ENCODE results near the gene DST.

The DST gene

GRCh38 chr6:56538851-56539250 lies 103.8 kb downstream of the DST start:
- no peak for DNase-seq (ENCODE audit: low read depth in 2 of 2)

GRCh38 chr6:56537223-56537770 lies 105.4 kb downstream of the DST start:
- no peak for DNase-seq (ENCODE audit: low read depth in 2 of 2)

GRCh38 chr6:56536536-56536935 lies 106.2 kb downstream of the DST start:
- DNase-seq (ENCODE audit: low read depth in 2 of 2), result no peak

- DNase-seq (ENCODE audit: low read depth in 2 of 2), result no peak
Measured at GRCh38 chr6:56535626-56536025, 107.1 kb downstream of the DST start.

GRCh38 chr6:56534680-56535419 lies 107.8 kb downstream of the DST start:
- no peak for DNase-seq (ENCODE audit: low read depth in 2 of 2)

GRCh38 chr6:56532766-56533551 lies 109.7 kb downstream of the DST start:
- no peak for DNase-seq (ENCODE audit: low read depth in 2 of 2)

- DNase-seq (ENCODE audit: low read depth in 2 of 2), result no peak
Measured at GRCh38 chr6:56531839-56532595, 110.7 kb downstream of the DST start.

- DNase-seq (ENCODE audit: low read depth in 2 of 2), result no peak
Measured at GRCh38 chr6:56529594-56530191, 113.0 kb downstream of the DST start.

GRCh38 chr6:56528412-56528841 lies 114.3 kb downstream of the DST start:
- peak; percentile 77 to 78 for DNase-seq (ENCODE audit: low read depth in 2 of 2)

GRCh38 chr6:56527934-56528333 lies 114.8 kb downstream of the DST start:
- no peak for DNase-seq (ENCODE audit: low read depth in 2 of 2)

- no peak for DNase-seq (ENCODE audit: low read depth in 2 of 2)
Measured at GRCh38 chr6:56526860-56527544, 115.7 kb downstream of the DST start.

GRCh38 chr6:56525974-56526789 lies 116.5 kb downstream of the DST start:
- DNase-seq (ENCODE audit: low read depth in 2 of 2), result no peak

GRCh38 chr6:56524891-56525703 lies 117.6 kb downstream of the DST start:
- peak; percentile 96 to 97 for DNase-seq (ENCODE audit: low read depth in 2 of 2)

GRCh38 chr6:56522495-56523270 lies 120.0 kb downstream of the DST start:
- DNase-seq (ENCODE audit: low read depth in 2 of 2), result no peak

- no peak for DNase-seq (ENCODE audit: low read depth in 2 of 2)
Measured at GRCh38 chr6:56521976-56522375, 120.7 kb downstream of the DST start.

GRCh38 chr6:56521454-56521853 lies 121.2 kb downstream of the DST start:
- no peak for DNase-seq (ENCODE audit: low read depth in 2 of 2)

- DNase-seq (ENCODE audit: low read depth in 2 of 2), result no peak
Measured at GRCh38 chr6:56520218-56520617, 122.5 kb downstream of the DST start.

GRCh38 chr6:56518995-56519767 lies 123.5 kb downstream of the DST start:
- no peak for DNase-seq (ENCODE audit: low read depth in 2 of 2)
